ENCODE results near the gene PCSK5. TPM values are rescaled to one million over a fixed set of nuclear protein-coding genes. Genes with fewer than 3 reads are reported as not detected.

Gene PCSK5
- total and polyA plus RNA-seq, 2 experiments from 2014 or later, result 59.1 to 71.7 TPM

- Histone ChIP-seq H3K4me1 (ENCODE audit: insufficient read depth) (no peaks in the 10 kb centered on the region), H3K9me3 (ENCODE audit: low read depth) (no peaks in the 10 kb centered on the region), H3K27ac (no peak overlapping the region), H3K4me3 (no peak overlapping the region), H3K36me3 (replicated peaks; ENCODE audit: insufficient read depth, low read depth) (no peaks in the 10 kb centered on the region), H2AFZ (no peak overlapping the region), H3K79me2 (no peaks in the 10 kb centered on the region), H3K9me2 (replicated peaks; ENCODE audit: insufficient read depth) (no peaks in the 10 kb centered on the region), H3K4me2 (no peak overlapping the region), H3K27me3 (no peaks in the 10 kb centered on the region), H4K20me1 (ENCODE audit: insufficient read depth, poor library complexity, severe bottlenecking) (no peaks in the 10 kb centered on the region)
- DNase-seq (ENCODE audit: low spot score), result peak; percentile 38
- WGBS (ENCODE audit: low lambda C conversion rate, missing lambda C conversion rate), result 35% methylated on average over 3 of the region's 3 CpGs
- TF ChIP-seq, protein P1, sequence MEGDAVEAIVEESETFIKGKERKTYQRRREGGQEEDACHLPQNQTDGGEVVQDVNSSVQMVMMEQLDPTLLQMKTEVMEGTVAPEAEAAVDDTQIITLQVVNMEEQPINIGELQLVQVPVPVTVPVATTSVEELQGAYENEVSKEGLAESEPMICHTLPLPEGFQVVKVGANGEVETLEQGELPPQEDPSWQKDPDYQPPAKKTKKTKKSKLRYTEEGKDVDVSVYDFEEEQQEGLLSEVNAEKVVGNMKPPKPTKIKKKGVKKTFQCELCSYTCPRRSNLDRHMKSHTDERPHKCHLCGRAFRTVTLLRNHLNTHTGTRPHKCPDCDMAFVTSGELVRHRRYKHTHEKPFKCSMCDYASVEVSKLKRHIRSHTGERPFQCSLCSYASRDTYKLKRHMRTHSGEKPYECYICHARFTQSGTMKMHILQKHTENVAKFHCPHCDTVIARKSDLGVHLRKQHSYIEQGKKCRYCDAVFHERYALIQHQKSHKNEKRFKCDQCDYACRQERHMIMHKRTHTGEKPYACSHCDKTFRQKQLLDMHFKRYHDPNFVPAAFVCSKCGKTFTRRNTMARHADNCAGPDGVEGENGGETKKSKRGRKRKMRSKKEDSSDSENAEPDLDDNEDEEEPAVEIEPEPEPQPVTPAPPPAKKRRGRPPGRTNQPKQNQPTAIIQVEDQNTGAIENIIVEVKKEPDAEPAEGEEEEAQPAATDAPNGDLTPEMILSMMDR (IDR thresholded peaks at IDR 0.05; ENCODE audit: poor library complexity), result no peak
- TF ChIP-seq EZH2phosphoT487 (IDR thresholded peaks at IDR 0.05; ENCODE audit: low read depth, severe bottlenecking, unreplicated experiment) (no peak), EZH2 (IDR thresholded peaks at IDR 0.05; ENCODE audit: borderline replicate concordance) (no peak)
These were observed 312.9 kb downstream of the PCSK5 start for GRCh38 chr9:76203373-76203772.

DNA sequence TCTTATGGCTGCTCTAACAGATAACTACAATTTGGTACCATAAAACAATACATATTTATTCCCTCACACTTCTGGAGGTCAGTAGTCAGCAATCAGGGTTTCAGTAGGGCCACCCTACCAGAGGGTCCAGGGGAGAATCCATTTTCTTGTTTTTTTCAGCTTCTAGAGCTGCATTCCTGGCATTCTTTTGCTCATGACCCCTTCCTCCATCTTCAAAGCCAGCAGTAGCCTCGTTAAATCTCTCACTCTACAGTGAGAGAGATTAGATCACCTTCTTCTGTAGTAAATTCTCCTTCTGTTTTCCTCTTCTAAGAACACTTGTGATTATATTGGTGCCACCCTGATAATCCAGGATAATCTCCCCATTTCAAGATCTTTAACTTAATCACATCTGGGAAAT is 316.3 kb downstream of the PCSK5 start:
- H2AFZ ChIP-seq, result no peak overlapping the region
- TF ChIP-seq EZH2 (IDR thresholded peaks at IDR 0.05; ENCODE audit: borderline replicate concordance) (no peak), EZH2phosphoT487 (IDR thresholded peaks at IDR 0.05; ENCODE audit: low read depth, severe bottlenecking, unreplicated experiment) (no peak)
- TF ChIP-seq, protein P1 (IDR thresholded peaks at IDR 0.05; ENCODE audit: poor library complexity), result no peak
- WGBS (ENCODE audit: low lambda C conversion rate, missing lambda C conversion rate), result 4% methylated on average over 1 of the region's 1 CpG

GRCh38 chr9:76213751-76214150 is 323.3 kb downstream of the PCSK5 start:
- no peaks in the 10 kb centered on the region for H3K9me2 ChIP-seq (replicated peaks; ENCODE audit: insufficient read depth)
- H3K27me3 ChIP-seq, result no peaks in the 10 kb centered on the region
- H3K4me2 ChIP-seq, result no peak overlapping the region
- 75% methylated on average over 3 of the region's 3 CpGs for WGBS (ENCODE audit: low lambda C conversion rate, missing lambda C conversion rate)
- DNase-seq (ENCODE audit: low spot score), result no peak
- no peaks in the 10 kb centered on the region for H4K20me1 ChIP-seq (ENCODE audit: insufficient read depth, poor library complexity, severe bottlenecking)
- no peak overlapping the region for H3K4me3 ChIP-seq
- no peak overlapping the region for H3K27ac ChIP-seq
- no peaks in the 10 kb centered on the region for H3K9me3 ChIP-seq (ENCODE audit: low read depth)
- no peaks in the 10 kb centered on the region for H3K36me3 ChIP-seq (replicated peaks; ENCODE audit: insufficient read depth, low read depth)
- H3K4me1 ChIP-seq (ENCODE audit: insufficient read depth), result peaks cover 5% of the 10 kb centered on the region
- H3K79me2 ChIP-seq, result no peaks in the 10 kb centered on the region
- TF ChIP-seq EZH2phosphoT487 (IDR thresholded peaks at IDR 0.05; ENCODE audit: low read depth, severe bottlenecking, unreplicated experiment) (no peak), EZH2 (IDR thresholded peaks at IDR 0.05; ENCODE audit: borderline replicate concordance) (no peak)
- TF ChIP-seq, protein P1 (IDR thresholded peaks at IDR 0.05; ENCODE audit: poor library complexity), result no peak
- H2AFZ ChIP-seq, result no peak overlapping the region

More for the DNA sequence above, 316.3 kb downstream of the PCSK5 start:
- Histone ChIP-seq H3K4me2 (no peak overlapping the region), H3K9me3 (ENCODE audit: low read depth) (no peaks in the 10 kb centered on the region), H3K36me3 (replicated peaks; ENCODE audit: insufficient read depth, low read depth) (no peaks in the 10 kb centered on the region), H3K9me2 (replicated peaks; ENCODE audit: insufficient read depth) (no peaks in the 10 kb centered on the region), H3K79me2 (no peaks in the 10 kb centered on the region), H3K4me1 (ENCODE audit: insufficient read depth) (no peaks in the 10 kb centered on the region), H3K4me3 (no peak overlapping the region), H4K20me1 (ENCODE audit: insufficient read depth, poor library complexity, severe bottlenecking) (no peaks in the 10 kb centered on the region), H3K27ac (no peak overlapping the region), H3K27me3 (no peaks in the 10 kb centered on the region)
- no peak for DNase-seq (ENCODE audit: low spot score)

- Histone ChIP-seq H3K9me2 (replicated peaks; ENCODE audit: insufficient read depth) (no peaks in the 10 kb centered on the region), H3K79me2 (no peaks in the 10 kb centered on the region), H4K20me1 (ENCODE audit: insufficient read depth, poor library complexity, severe bottlenecking) (no peaks in the 10 kb centered on the region), H3K9me3 (ENCODE audit: low read depth) (no peaks in the 10 kb centered on the region), H3K4me2 (no peak overlapping the region), H3K4me1 (ENCODE audit: insufficient read depth) (peaks cover 5% of the 10 kb centered on the region), H3K36me3 (replicated peaks; ENCODE audit: insufficient read depth, low read depth) (no peaks in the 10 kb centered on the region), H3K4me3 (no peak overlapping the region), H2AFZ (no peak overlapping the region), H3K27ac (no peak overlapping the region), H3K27me3 (no peaks in the 10 kb centered on the region)
- 31% methylated on average over 1 of the region's 1 CpG for WGBS (ENCODE audit: low lambda C conversion rate, missing lambda C conversion rate)
- TF ChIP-seq EZH2 (IDR thresholded peaks at IDR 0.05; ENCODE audit: borderline replicate concordance), result no peak
- no peak for TF ChIP-seq EZH2phosphoT487 (IDR thresholded peaks at IDR 0.05; ENCODE audit: low read depth, severe bottlenecking, unreplicated experiment)
- TF ChIP-seq, protein P1 (IDR thresholded peaks at IDR 0.05; ENCODE audit: poor library complexity), result no peak
- peak; percentile 14 for DNase-seq (ENCODE audit: low spot score)
These were observed 324.6 kb downstream of the PCSK5 start for GRCh38 chr9:76215066-76215465.
